BE2C (cell line): ENCODE data around the gene PTPRU.

Experiments used
- DNase-seq: peaks from one replicate; pipeline ENCODE4 v3.0.0-alpha.2; 2020
- H3K27me3 ChIP-seq: fragments of 250-450 bp; sonication (Bioruptor Pico); 2 replicates; pipeline ENCODE4 v1.5.1; 2020; ENCODE audit warnings: mild to moderate bottlenecking
- H3K36me3 ChIP-seq: fragments of 250-450 bp; sonication (Bioruptor Pico); 2 replicates; pipeline ENCODE4 v1.5.1; 2020; ENCODE audit warnings: mild to moderate bottlenecking
- H3K4me1 ChIP-seq: fragments of 250-450 bp; sonication (Bioruptor Pico); 2 replicates; pipeline ENCODE4 v1.5.1; 2020
- H3K4me3 ChIP-seq: 2 replicates; pipeline ENCODE4 v1.5.1; 2011; ENCODE audit warnings: low read depth, low read length
- H3K9me3 ChIP-seq: fragments of 250-450 bp; sonication (Bioruptor Pico); 2 replicates; pipeline ENCODE4 v1.5.1; 2020
- CTCF ChIP-seq: IDR thresholded peaks from 2 replicates; pipeline ENCODE4 v1.5.1; 2012; ENCODE audit warnings: mild to moderate bottlenecking, low read depth, low read length

PTPRU gene

GRCh38 chr1:29260531-29260930, 24.2 kb downstream of the PTPRU start:
- Histone ChIP-seq H3K4me1 (peaks cover 14% of the 10 kb centered on the region), H3K4me3 (no peak overlapping the region), H3K9me3 (no peaks in the 10 kb centered on the region), H3K36me3 (no peaks in the 10 kb centered on the region), H3K27me3 (no peaks in the 10 kb centered on the region)
- no peak for DNase-seq
- no peak for TF ChIP-seq CTCF

- no peaks in the 10 kb centered on the region for H3K27me3 ChIP-seq
- no peak for DNase-seq
- no peak for TF ChIP-seq CTCF
- no peaks in the 10 kb centered on the region for H3K4me1 ChIP-seq
- H3K9me3 ChIP-seq = no peaks in the 10 kb centered on the region
- no peaks in the 10 kb centered on the region for H3K36me3 ChIP-seq
- no peak overlapping the region for H3K4me3 ChIP-seq
Observed at GRCh38 chr1:29264773-29265389, 28.6 kb downstream of the PTPRU start.

- TF ChIP-seq CTCF = no peak
- no peak for DNase-seq
- Histone ChIP-seq H3K36me3 (no peaks in the 10 kb centered on the region), H3K9me3 (no peaks in the 10 kb centered on the region), H3K4me1 (no peaks in the 10 kb centered on the region), H3K27me3 (no peaks in the 10 kb centered on the region), H3K4me3 (no peak overlapping the region)
Observed at GRCh38 chr1:29266912-29267311, 30.6 kb downstream of the PTPRU start.

GRCh38 chr1:29267321-29268070, 31.2 kb downstream of the PTPRU start:
- Histone ChIP-seq H3K4me3 (no peak overlapping the region), H3K9me3 (no peaks in the 10 kb centered on the region), H3K27me3 (no peaks in the 10 kb centered on the region), H3K36me3 (no peaks in the 10 kb centered on the region), H3K4me1 (no peaks in the 10 kb centered on the region)
- no peak for DNase-seq
- no peak for TF ChIP-seq CTCF

- TF ChIP-seq CTCF = no peak
- no peaks in the 10 kb centered on the region for H3K36me3 ChIP-seq
- no peaks in the 10 kb centered on the region for H3K4me1 ChIP-seq
Observed at GRCh38 chr1:29269382-29269781, 33.1 kb downstream of the PTPRU start.

GRCh38 chr1:29270929-29271521, 34.7 kb downstream of the PTPRU start:
- no peak for TF ChIP-seq CTCF
- no peak overlapping the region for H3K4me3 ChIP-seq
- DNase-seq = no peak
- H3K4me1 ChIP-seq = no peaks in the 10 kb centered on the region
- no peaks in the 10 kb centered on the region for H3K27me3 ChIP-seq
- H3K9me3 ChIP-seq = no peaks in the 10 kb centered on the region
- H3K36me3 ChIP-seq = no peaks in the 10 kb centered on the region

More at GRCh38 chr1:29269382-29269781, 33.1 kb downstream of the PTPRU start:
- H3K27me3 ChIP-seq = no peaks in the 10 kb centered on the region
- DNase-seq = no peak
- H3K4me3 ChIP-seq = no peak overlapping the region
- H3K9me3 ChIP-seq = no peaks in the 10 kb centered on the region
